ENCODE measurements around the gene TMEM256.
"Not testable (repeated sequence)": the region's sequence is repeated elsewhere in the genome, so short reads cannot be mapped to it uniquely, and the experiment has no call there.

TMEM256 gene

GRCh38 chr17:7383742-7384488 lies 20.0 kb downstream of the TMEM256 start:
- DNase-seq (ENCODE audit: low read depth in 2 of 2) = peak; percentile 55 to 74

DNA sequence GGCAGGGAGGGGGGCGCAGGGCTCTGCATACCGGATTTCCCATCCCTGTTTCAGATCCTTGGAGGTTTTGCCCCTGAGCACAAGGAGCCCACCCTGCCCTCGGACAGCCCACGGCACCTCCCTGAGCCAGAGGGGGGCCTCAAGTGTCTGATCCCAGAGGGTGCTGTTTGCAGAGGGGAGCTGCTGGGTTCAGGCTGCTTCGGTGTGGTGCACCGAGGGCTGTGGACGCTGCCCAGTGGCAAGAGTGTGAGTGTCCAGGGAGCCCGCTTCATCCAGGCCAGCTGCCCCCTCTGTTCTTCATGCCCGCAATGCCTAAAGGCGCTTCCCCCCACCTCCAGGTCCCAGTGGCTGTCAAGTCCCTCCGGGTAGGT lies 20.5 kb downstream of the TMEM256 start:
- no peak for DNase-seq (ENCODE audit: low read depth in 2 of 2)

- no peak for DNase-seq (ENCODE audit: low read depth in 2 of 2)
Measured at GRCh38 chr17:7382901-7383300, 21.0 kb downstream of the TMEM256 start.

DNA sequence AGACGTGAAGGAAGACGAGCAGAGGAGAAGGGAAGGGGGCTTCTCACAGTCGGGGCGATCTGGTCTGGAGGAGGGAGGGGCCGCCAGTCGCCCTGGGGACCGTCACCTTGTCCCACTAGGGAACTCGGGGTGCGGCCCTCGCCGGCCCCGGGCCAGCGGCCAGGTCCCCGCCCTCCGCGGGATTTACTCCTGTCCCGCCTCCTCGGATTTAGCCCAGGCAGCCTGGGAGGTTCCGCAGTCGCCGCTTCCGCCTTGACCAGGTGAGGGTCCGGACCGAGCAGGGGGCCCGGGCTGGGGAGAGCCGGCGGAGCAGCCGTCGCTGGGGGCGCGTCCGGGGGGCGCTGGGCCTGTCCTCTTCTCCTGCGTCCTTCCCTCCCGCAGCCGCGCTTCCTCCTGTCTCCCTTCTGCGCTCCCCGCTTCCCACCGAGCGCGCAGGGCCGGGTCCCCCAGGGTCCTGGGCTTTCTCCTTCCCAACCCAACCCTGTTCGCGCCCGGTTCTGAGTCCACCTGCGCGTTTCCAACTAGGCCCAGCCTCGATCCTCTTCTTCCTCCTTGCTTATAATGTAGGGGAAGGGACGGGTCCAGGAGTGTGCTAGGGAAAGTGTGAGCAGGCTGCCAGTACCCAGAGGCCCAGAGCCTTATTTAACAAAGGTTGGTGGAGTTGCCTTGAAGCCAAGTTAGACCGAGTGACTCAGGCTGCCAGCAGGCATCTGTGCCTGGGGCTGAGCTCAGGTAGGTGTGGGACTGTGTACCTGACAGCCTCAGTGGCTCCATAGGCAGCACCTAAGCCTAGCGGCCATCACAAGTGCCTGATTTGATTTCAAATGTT lies 22.8 kb downstream of the TMEM256 start, which contains the start of gene TNK1:
Gene TNK1 (plus strand): TSS at position 235 of the 829 bp plus-strand sequence. CDS start 1,838 bp downstream, outside the sequence.
- DNase-seq (ENCODE audit: low read depth in 2 of 2) = no peak

DNA sequence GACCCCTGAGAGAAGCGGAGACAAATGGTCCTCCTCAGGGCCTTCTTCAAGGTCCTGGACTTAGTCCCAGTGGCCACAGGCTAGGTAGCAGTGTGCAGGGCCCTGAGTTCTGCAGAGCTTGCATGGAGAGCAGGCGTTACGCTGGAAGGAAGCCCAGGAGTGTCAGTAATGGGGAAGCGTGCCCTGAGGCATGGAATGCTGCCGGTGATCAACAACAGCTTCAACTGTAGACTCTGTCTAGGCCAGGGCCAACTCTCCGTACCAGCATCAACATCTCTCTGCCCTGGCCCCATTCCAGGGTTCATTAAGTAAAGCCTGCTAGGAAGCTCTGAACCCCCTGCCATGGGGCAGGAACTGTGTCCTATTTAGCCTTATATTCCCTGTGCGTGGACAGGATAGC lies 23.6 kb downstream of the TMEM256 start:
- no peak for DNase-seq (ENCODE audit: low read depth in 2 of 2)

- no peak for DNase-seq (ENCODE audit: low read depth in 2 of 2)
Measured at GRCh38 chr17:7379134-7379533, 24.8 kb downstream of the TMEM256 start.

GRCh38 chr17:7374353-7374752 lies 29.5 kb downstream of the TMEM256 start:
- no peak for DNase-seq (ENCODE audit: low read depth in 2 of 2)

GRCh38 chr17:7370853-7371252 lies 33.0 kb downstream of the TMEM256 start:
- no peak for DNase-seq (ENCODE audit: low read depth in 2 of 2)

- no peak for DNase-seq (ENCODE audit: low read depth in 2 of 2)
Measured at GRCh38 chr17:7369825-7370224, 34.1 kb downstream of the TMEM256 start.

DNA sequence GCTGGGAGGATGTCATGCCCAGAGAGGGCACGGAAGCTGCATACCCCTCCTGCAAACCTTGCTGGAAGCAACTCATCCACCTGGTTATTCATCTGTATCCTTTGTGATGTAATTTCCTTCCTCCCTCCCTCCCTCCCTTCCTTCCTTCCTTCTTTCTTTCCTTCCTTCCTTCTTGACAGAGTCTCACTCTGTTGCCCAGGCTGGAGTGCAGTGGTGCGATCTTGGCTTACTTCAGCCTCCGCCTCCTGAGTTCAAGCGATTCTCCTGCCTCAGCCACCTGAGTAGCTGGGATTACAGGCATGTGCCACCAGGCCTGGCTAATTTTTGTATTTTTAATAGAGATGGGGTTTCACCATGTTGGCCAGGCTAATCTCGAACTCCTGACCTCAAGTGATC lies 35.3 kb downstream of the TMEM256 start:
- not testable (repeated sequence) for DNase-seq (ENCODE audit: low read depth in 2 of 2)

- DNase-seq (ENCODE audit: low read depth in 2 of 2) = no peak
Measured at GRCh38 chr17:7367918-7368598, 35.8 kb downstream of the TMEM256 start.

GRCh38 chr17:7367083-7367482 lies 36.8 kb downstream of the TMEM256 start:
- DNase-seq (ENCODE audit: low read depth in 2 of 2) = no peak

GRCh38 chr17:7365963-7366362 lies 37.9 kb downstream of the TMEM256 start:
- DNase-seq (ENCODE audit: low read depth in 2 of 2) = not testable (repeated sequence)

- DNase-seq (ENCODE audit: low read depth in 2 of 2) = no peak
Measured at GRCh38 chr17:7363311-7363710, 40.6 kb downstream of the TMEM256 start.

GRCh38 chr17:7361906-7362305 lies 42.0 kb downstream of the TMEM256 start:
- no peak for DNase-seq (ENCODE audit: low read depth in 2 of 2)

DNA sequence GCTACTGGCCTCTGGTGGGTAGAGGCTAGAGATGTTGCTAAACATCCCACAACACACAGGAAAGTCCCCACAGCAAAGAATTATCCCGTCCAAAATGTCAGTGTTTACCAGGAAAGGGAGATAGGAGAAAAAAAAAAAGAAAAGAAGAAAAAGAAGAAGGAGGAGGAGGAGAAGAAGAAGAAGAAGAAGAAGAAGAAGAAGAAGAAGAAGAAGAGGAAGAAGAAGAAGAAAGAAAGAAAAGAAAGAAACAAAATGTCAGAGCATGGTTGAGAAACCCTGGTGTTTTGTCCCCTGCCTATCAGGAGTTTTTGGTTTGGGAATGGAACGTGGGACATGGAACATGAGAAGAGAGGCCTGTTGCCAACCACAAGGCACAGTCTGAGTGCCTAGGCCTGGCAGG lies 46.5 kb downstream of the TMEM256 start:
- DNase-seq (ENCODE audit: low read depth in 2 of 2) = no peak

- DNase-seq (ENCODE audit: low read depth in 2 of 2) = no peak
Measured at GRCh38 chr17:7356756-7357155, 47.1 kb downstream of the TMEM256 start.

GRCh38 chr17:7356072-7356549 lies 47.8 kb downstream of the TMEM256 start:
- peak; percentile 74 to 85 for DNase-seq (ENCODE audit: low read depth in 2 of 2)

- DNase-seq (ENCODE audit: low read depth in 2 of 2) = no peak
Measured at GRCh38 chr17:7355573-7355972, 48.3 kb downstream of the TMEM256 start.

DNA sequence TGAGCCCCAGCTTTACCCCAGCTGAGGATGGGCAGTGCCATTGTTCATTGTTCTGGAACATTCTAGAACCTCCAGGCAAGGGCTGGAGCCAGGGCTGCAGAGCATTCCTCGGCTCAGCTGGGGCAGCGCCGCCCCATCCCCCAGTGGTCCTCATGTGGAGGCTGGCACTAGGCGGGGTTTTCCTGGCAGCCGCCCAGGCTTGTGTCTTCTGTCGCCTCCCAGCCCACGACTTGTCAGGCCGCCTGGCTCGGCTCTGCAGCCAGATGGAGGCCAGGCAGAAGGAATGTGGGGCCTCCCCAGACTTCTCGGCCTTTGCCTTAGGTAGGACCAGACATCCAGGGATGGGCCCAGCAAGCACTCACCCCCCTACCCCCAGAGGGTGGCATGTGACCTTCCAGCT lies 48.8 kb downstream of the TMEM256 start, which contains the start of gene TMEM95:
Gene TMEM95 (plus strand): TSS at position 104 of the 400 bp plus-strand sequence. CDS start 49 bp downstream, at position 153.
- no peak for DNase-seq (ENCODE audit: low read depth in 2 of 2)

GRCh38 chr17:7354262-7354843 lies 49.5 kb downstream of the TMEM256 start:
- DNase-seq (ENCODE audit: low read depth in 2 of 2) = no peak

All from stimulated activated CD4-positive, alpha-beta T cell treated with anti-CD3 and anti-CD28 coated beads, Interleukin-12 subunit alpha, Interleukin-12 subunit beta, amount 100 ng/mL, for 24 hours (primary cell).